ENCODE data around the gene ONECUT2. TPM values are rescaled to one million over a fixed set of nuclear protein-coding genes. Genes with fewer than 3 reads are reported as not detected.
A peak's percentile ranks its signal among the peaks of the same experiment; 100 is the strongest.

ONECUT2 gene
- total RNA-seq, 2 donors from 2014 or later: 1.9 to 3.6 TPM

GRCh38 chr18:57430079-57431001, 4.8 kb upstream of the ONECUT2 start:
- peaks cover 96% of the 10 kb centered on the region for H3K27me3 ChIP-seq (ENCODE audit: control insufficient read depth, insufficient read depth, low read length, poor library complexity, severe bottlenecking)
- no peaks in the 10 kb centered on the region for H3K36me3 ChIP-seq (ENCODE audit: control insufficient read depth, insufficient read depth, low read length)
- H3K27ac Mint-ChIP-seq: no peak overlapping the region
- H3K4me3 Mint-ChIP-seq: peak overlapping the region; percentile 30
- WGBS, 2 experiments (ENCODE audit: insufficient coverage in 1 of 2, insufficient read length in 1 of 2): 1 to 2% methylated on average over 12 to 32 of the region's 34 CpGs
- no peaks in the 10 kb centered on the region for H3K36me3 Mint-ChIP-seq (ENCODE audit: low read depth)
- peaks cover 93% of the 10 kb centered on the region for H3K27me3 Mint-ChIP-seq (ENCODE audit: insufficient read depth)
- H3K4me1 Mint-ChIP-seq: peaks cover 45% of the 10 kb centered on the region
- H3K27ac ChIP-seq (ENCODE audit: low read depth, low read length): no peak overlapping the region
- H3K9me3 Mint-ChIP-seq: peaks cover 2% of the 10 kb centered on the region
- H3K9ac ChIP-seq (ENCODE audit: extremely low read depth, low read length, poor library complexity, severe bottlenecking): no peak overlapping the region
- peak; percentile 83 for DNase-seq
- no peaks in the 10 kb centered on the region for H3K9me3 ChIP-seq (ENCODE audit: control insufficient read depth, low read length)
- H3K4me3 ChIP-seq (ENCODE audit: low read length): peak overlapping the region; percentile 39
- peaks cover 13% of the 10 kb centered on the region for H3K4me1 ChIP-seq (ENCODE audit: control insufficient read depth, insufficient read depth, low read length)
- TF ChIP-seq CTCF (conservative IDR thresholded peaks at IDR 0.05): no peak

GRCh38 chr18:57431002-57431382, 4.2 kb upstream of the ONECUT2 start:
- no peak for TF ChIP-seq CTCF (conservative IDR thresholded peaks at IDR 0.05)
- Histone ChIP-seq H3K9me3 (ENCODE audit: control insufficient read depth, low read length) (no peaks in the 10 kb centered on the region), H3K9ac (ENCODE audit: extremely low read depth, low read length, poor library complexity, severe bottlenecking) (no peak overlapping the region), H3K4me3 (ENCODE audit: low read length) (peak overlapping the region; percentile 39), H3K4me1 (ENCODE audit: control insufficient read depth, insufficient read depth, low read length) (peaks cover 13% of the 10 kb centered on the region), H3K27me3 (ENCODE audit: control insufficient read depth, insufficient read depth, low read length, poor library complexity, severe bottlenecking) (peaks cover 92% of the 10 kb centered on the region), H3K27ac (ENCODE audit: low read depth, low read length) (no peak overlapping the region), H3K36me3 (ENCODE audit: control insufficient read depth, insufficient read depth, low read length) (no peaks in the 10 kb centered on the region)
- Mint-ChIP-seq H3K4me3 (peak overlapping the region; percentile 30), H3K36me3 (ENCODE audit: low read depth) (no peaks in the 10 kb centered on the region), H3K27me3 (ENCODE audit: insufficient read depth) (peaks cover 91% of the 10 kb centered on the region), H3K27ac (no peak overlapping the region), H3K9me3 (peaks cover 2% of the 10 kb centered on the region), H3K4me1 (peaks cover 45% of the 10 kb centered on the region)
- peak; percentile 65 for DNase-seq
- WGBS, 2 experiments (ENCODE audit: insufficient coverage in 1 of 2, insufficient read length in 1 of 2): 0 to 2% methylated on average over 4 to 10 of the region's 10 CpGs

GRCh38 chr18:57431467-57432080, 3.6 kb upstream of the ONECUT2 start:
- Mint-ChIP-seq H3K4me1 (peaks cover 45% of the 10 kb centered on the region), H3K4me3 (peak overlapping the region; percentile 30), H3K27ac (no peak overlapping the region), H3K9me3 (peaks cover 2% of the 10 kb centered on the region), H3K36me3 (ENCODE audit: low read depth) (no peaks in the 10 kb centered on the region), H3K27me3 (ENCODE audit: insufficient read depth) (peaks cover 91% of the 10 kb centered on the region)
- Histone ChIP-seq H3K27me3 (ENCODE audit: control insufficient read depth, insufficient read depth, low read length, poor library complexity, severe bottlenecking) (peaks cover 92% of the 10 kb centered on the region), H3K4me3 (ENCODE audit: low read length) (peak overlapping the region; percentile 39), H3K9me3 (ENCODE audit: control insufficient read depth, low read length) (no peaks in the 10 kb centered on the region), H3K27ac (ENCODE audit: low read depth, low read length) (no peak overlapping the region), H3K9ac (ENCODE audit: extremely low read depth, low read length, poor library complexity, severe bottlenecking) (no peak overlapping the region), H3K36me3 (ENCODE audit: control insufficient read depth, insufficient read depth, low read length) (no peaks in the 10 kb centered on the region), H3K4me1 (ENCODE audit: control insufficient read depth, insufficient read depth, low read length) (peaks cover 13% of the 10 kb centered on the region)
- WGBS, 2 experiments (ENCODE audit: insufficient coverage in 1 of 2, insufficient read length in 1 of 2): 3% methylated on average over 10 of the region's 12 CpGs; no CpG with 5 or more reads in 1 of the 2 experiments
- no peak for TF ChIP-seq CTCF (conservative IDR thresholded peaks at IDR 0.05)
- no peak for DNase-seq

Measured in endodermal cell (in vitro differentiated cells).